OCI-LY3 (cell line): ENCODE measurements around the gene COL4A2.

Source experiments
- H2AFZ ChIP-seq: fragments of 200-600, 300-600 bp; shearing (Covaris generic); 2 replicates; pipeline ENCODE4 v1.6.0; 2014; ENCODE audit warnings: antibody characterized with exemption, low read depth, low read length
- H3K27ac ChIP-seq: fragments of 200-600, 300-600 bp; sonication (generic); 2 replicates; pipeline ENCODE4 v1.5.1; 2014; ENCODE audit warnings: mild to moderate bottlenecking, low read length, moderate library complexity, mixed read lengths
- H3K27me3 ChIP-seq: fragments of 200-600, 300-600 bp; sonication (generic); 2 replicates; pipeline ENCODE4 v1.6.1; 2014; ENCODE audit warnings: low read depth, low read length, mixed read lengths
- H3K36me3 ChIP-seq: fragments of 200-600, 300-600 bp; sonication (generic); replicated peaks from 2 replicates; pipeline ENCODE3; 2014; ENCODE audit warnings: low read depth, low read length, mixed read lengths
- H3K4me1 ChIP-seq: fragments of 300-600, 200-600 bp; sonication (generic); 2 replicates; pipeline ENCODE4 v1.6.1; 2014; ENCODE audit warnings: low read length, mixed read lengths
- H3K4me2 ChIP-seq: fragments of 200-600, 300-600 bp; sonication (generic); 2 replicates; pipeline ENCODE4 v1.6.1; 2014; ENCODE audit warnings: low read length, mixed read lengths
- H3K4me3 ChIP-seq: fragments of 300-600, 200-600 bp; sonication (generic); 2 replicates; pipeline ENCODE4 v1.5.1; 2014; ENCODE audit warnings: antibody characterized with exemption, mild to moderate bottlenecking, low read length, moderate library complexity
- H3K79me2 ChIP-seq: fragments of 300-600, 200-600 bp; shearing (Covaris generic); 2 replicates; pipeline ENCODE4 v1.6.1; 2014; ENCODE audit warnings: mild to moderate bottlenecking, low read length, mixed read lengths
- H3K9ac ChIP-seq: fragments of 300-600, 200-600 bp; shearing (Covaris generic); 2 replicates; pipeline ENCODE4 v1.6.0; 2014; ENCODE audit warnings: mild to moderate bottlenecking, low read length, moderate library complexity
- H3K9me3 ChIP-seq: fragments of 200-600, 300-600 bp; shearing (Covaris generic); 2 replicates; pipeline ENCODE4 v1.6.1; 2014; ENCODE audit warnings: low read length, mixed read lengths; ENCODE audit not compliant: insufficient read depth
- H4K20me1 ChIP-seq: fragments of 200-600, 300-600 bp; sonication (generic); 2 replicates; pipeline ENCODE4 v1.6.1; 2016; ENCODE audit warnings: low read length, mixed read lengths; ENCODE audit not compliant: insufficient read depth
- CTCF ChIP-seq: fragments of 200-600, 300-600 bp; sonication (generic); IDR thresholded peaks from 2 replicates; pipeline ENCODE4 v1.5.1; 2014; ENCODE audit warnings: antibody characterized with exemption, low read length, low read depth
- EZH2phosphoT487 ChIP-seq: fragments of 200-600 bp; shearing (Covaris generic); IDR thresholded peaks from 2 replicates; pipeline ENCODE4 v1.6.1; 2018; ENCODE audit warnings: antibody characterized with exemption, mixed run types, low read depth

COL4A2 gene

GRCh38 chr13:110279684-110280083 is 27.4 kb upstream of the COL4A2 start:
- no peaks in the 10 kb centered on the region for H3K36me3 ChIP-seq
- H3K4me2 ChIP-seq = no peak overlapping the region
- no peak overlapping the region for H3K4me3 ChIP-seq
- no peaks in the 10 kb centered on the region for H3K9me3 ChIP-seq
- H3K79me2 ChIP-seq = no peaks in the 10 kb centered on the region
- H2AFZ ChIP-seq = no peak overlapping the region
- peak overlapping the region; percentile 44 for H3K27ac ChIP-seq
- H3K4me1 ChIP-seq = peaks cover 31% of the 10 kb centered on the region
- no peak overlapping the region for H3K9ac ChIP-seq
- TF ChIP-seq CTCF = no peak
- no peak for TF ChIP-seq EZH2phosphoT487
- no peaks in the 10 kb centered on the region for H4K20me1 ChIP-seq
- H3K27me3 ChIP-seq = no peaks in the 10 kb centered on the region

- H3K36me3 ChIP-seq = no peaks in the 10 kb centered on the region
- no peaks in the 10 kb centered on the region for H3K27me3 ChIP-seq
- H3K9me3 ChIP-seq = no peaks in the 10 kb centered on the region
- peak overlapping the region; percentile 20; the same call in 1 of the 2 replicates for H3K4me3 ChIP-seq
- H3K4me1 ChIP-seq = peaks cover 31% of the 10 kb centered on the region
- peak overlapping the region; percentile 82 for H3K27ac ChIP-seq
- H4K20me1 ChIP-seq = no peaks in the 10 kb centered on the region
- peak overlapping the region; percentile 50 for H3K4me2 ChIP-seq
- H3K9ac ChIP-seq = peak overlapping the region; percentile 37; the same call in 1 of the 2 replicates
- H3K79me2 ChIP-seq = no peaks in the 10 kb centered on the region
- H2AFZ ChIP-seq = no peak overlapping the region
- TF ChIP-seq EZH2phosphoT487 (no peak), CTCF (peak; percentile 18; the same call in 1 of the 2 replicates)
Measured at GRCh38 chr13:110280231-110280813, 26.8 kb upstream of the COL4A2 start.

- no peaks in the 10 kb centered on the region for H3K79me2 ChIP-seq
Measured at GRCh38 chr13:110280985-110281688, 25.9 kb upstream of the COL4A2 start.

More at GRCh38 chr13:110280985-110281688, 25.9 kb upstream of the COL4A2 start:
- Histone ChIP-seq H3K4me3 (peak overlapping the region; percentile 20; the same call in 1 of the 2 replicates), H3K27me3 (no peaks in the 10 kb centered on the region), H4K20me1 (no peaks in the 10 kb centered on the region), H3K9ac (peak overlapping the region; percentile 37; the same call in 1 of the 2 replicates), H3K4me2 (peak overlapping the region; percentile 50), H3K36me3 (no peaks in the 10 kb centered on the region), H2AFZ (no peak overlapping the region), H3K9me3 (no peaks in the 10 kb centered on the region), H3K27ac (peak overlapping the region; percentile 82), H3K4me1 (peaks cover 31% of the 10 kb centered on the region)
- TF ChIP-seq EZH2phosphoT487 (no peak), CTCF (no peak)
